ENCODE measurements around the gene NECAP2.
A peak's percentile ranks its signal among the peaks of the same experiment; 100 is the strongest.

Gene NECAP2

DNA sequence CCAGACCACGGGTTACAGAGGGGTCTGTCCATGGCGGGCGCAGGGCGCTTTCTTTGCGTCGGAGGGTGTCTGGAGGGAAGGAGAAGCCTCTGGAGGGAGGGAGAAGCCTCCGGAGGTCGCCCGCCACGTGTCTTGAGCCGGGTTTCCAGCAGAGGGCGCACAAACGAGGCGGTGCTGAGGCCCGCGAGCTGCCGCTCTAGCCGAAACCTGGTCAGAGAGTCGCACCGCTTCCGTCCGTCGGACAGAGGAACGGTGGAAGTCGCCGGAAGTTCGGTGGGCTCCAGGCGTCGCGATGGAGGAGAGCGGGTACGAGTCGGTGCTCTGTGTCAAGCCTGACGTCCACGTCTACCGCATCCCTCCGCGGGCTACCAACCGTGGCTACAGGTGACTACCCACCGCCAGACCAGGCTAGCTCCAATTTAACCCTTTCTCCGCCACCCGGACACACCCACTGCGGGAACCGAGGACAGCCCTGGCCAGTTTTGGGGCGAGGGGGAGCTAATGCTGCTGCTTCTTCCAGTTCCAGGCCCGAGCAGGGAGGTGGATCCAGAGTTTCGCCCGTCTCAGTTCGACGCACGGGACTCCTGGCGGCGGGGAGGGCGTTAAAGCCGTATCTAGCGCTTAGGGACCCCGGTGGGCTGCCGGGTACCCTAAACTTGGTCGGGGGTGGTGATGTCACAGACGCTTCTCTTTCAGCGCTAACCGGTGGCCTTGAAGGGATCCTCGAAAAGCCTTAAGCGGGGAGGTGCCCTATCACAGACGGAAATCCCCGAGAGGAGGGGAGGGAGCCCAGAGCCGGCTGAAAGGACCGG is at the start of gene NECAP2:
Gene NECAP2, plus strand, starts transcription at position 255 of the 812 bp plus-strand sequence. Its CDS starts 38 bp downstream, at position 293.
- TF ChIP-seq, protein P1, sequence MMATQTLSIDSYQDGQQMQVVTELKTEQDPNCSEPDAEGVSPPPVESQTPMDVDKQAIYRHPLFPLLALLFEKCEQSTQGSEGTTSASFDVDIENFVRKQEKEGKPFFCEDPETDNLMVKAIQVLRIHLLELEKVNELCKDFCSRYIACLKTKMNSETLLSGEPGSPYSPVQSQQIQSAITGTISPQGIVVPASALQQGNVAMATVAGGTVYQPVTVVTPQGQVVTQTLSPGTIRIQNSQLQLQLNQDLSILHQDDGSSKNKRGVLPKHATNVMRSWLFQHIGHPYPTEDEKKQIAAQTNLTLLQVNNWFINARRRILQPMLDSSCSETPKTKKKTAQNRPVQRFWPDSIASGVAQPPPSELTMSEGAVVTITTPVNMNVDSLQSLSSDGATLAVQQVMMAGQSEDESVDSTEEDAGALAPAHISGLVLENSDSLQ (IDR thresholded peaks at IDR 0.05): no peak
- TF ChIP-seq L3MBTL2 (conservative IDR thresholded peaks at IDR 0.05): peak; percentile 81
- no peak for TF ChIP-seq FOXM1 (IDR thresholded peaks at IDR 0.05; ENCODE audit: borderline replicate concordance)
- CTCF ChIA-PET: interaction anchor here (0.6 to 1.1 kb wide), 5 partner anchors 24 to 267 kb away, joined by 3 to 7 read pairs (median 3); no protein-coding TSS in a partner anchor
- POLR2A ChIA-PET: interaction anchor here (0.5 to 2.4 kb wide), 15 partner anchors 9 to 581 kb away, joined by 3 to 15 read pairs (median 4); no protein-coding TSS in a partner anchor
- DNase-seq (ENCODE audit: extremely low spot score): peak; percentile 95

DNA sequence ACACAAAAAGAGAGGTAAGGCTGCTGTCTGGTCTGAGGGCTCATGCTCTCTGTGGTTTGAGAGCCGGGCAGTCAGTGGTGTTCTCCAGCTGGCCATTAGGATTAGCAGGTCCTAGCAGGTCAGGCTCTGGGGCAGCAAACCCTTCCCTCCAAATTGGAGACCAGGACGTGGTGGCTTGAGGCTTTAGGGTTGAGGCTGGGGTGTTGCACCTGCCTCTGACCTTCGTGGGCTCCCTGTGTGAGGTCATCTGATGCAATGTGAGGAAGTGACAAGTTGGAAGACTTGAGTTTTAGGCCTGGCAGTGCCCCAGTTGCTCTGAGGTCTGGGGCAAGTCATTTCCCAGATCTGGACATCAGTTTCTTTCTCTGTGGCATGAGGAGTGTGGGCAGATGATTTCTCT is 49.1 kb upstream of the NECAP2 start:
- DNase-seq (ENCODE audit: extremely low spot score): no peak
- ChIA-PET CTCF (no interaction called here), POLR2A (interaction anchor here (0.8 kb wide), 1 partner anchor 49 kb away, joined by 4 read pairs; the partner anchor contains the start of gene NECAP2)
- TF ChIP-seq CTBP1 (IDR thresholded peaks at IDR 0.05; ENCODE audit: borderline replicate concordance) (no peak), ARNT (IDR thresholded peaks at IDR 0.05) (no peak), TARDBP (IDR thresholded peaks at IDR 0.05) (no peak), SP1 (IDR thresholded peaks at IDR 0.05) (no peak), ZNF384 (IDR thresholded peaks at IDR 0.05) (no peak), SUZ12 (IDR thresholded peaks at IDR 0.05) (no peak), BHLHE40 (IDR thresholded peaks at IDR 0.05; ENCODE audit: borderline replicate concordance) (no peak), L3MBTL2 (conservative IDR thresholded peaks at IDR 0.05) (no peak), FOXA1 (IDR thresholded peaks at IDR 0.05) (no peak), NFRKB (IDR thresholded peaks at IDR 0.05) (no peak), ELF4 (IDR thresholded peaks at IDR 0.05) (no peak), FOXM1 (IDR thresholded peaks at IDR 0.05; ENCODE audit: borderline replicate concordance) (no peak), HDGF (IDR thresholded peaks at IDR 0.05; ENCODE audit: borderline replicate concordance) (no peak), FOXK2 (IDR thresholded peaks at IDR 0.05) (no peak), LEF1 (IDR thresholded peaks at IDR 0.05; ENCODE audit: borderline replicate concordance) (no peak)
- TF ChIP-seq, protein P1 (IDR thresholded peaks at IDR 0.05): no peak

DNA sequence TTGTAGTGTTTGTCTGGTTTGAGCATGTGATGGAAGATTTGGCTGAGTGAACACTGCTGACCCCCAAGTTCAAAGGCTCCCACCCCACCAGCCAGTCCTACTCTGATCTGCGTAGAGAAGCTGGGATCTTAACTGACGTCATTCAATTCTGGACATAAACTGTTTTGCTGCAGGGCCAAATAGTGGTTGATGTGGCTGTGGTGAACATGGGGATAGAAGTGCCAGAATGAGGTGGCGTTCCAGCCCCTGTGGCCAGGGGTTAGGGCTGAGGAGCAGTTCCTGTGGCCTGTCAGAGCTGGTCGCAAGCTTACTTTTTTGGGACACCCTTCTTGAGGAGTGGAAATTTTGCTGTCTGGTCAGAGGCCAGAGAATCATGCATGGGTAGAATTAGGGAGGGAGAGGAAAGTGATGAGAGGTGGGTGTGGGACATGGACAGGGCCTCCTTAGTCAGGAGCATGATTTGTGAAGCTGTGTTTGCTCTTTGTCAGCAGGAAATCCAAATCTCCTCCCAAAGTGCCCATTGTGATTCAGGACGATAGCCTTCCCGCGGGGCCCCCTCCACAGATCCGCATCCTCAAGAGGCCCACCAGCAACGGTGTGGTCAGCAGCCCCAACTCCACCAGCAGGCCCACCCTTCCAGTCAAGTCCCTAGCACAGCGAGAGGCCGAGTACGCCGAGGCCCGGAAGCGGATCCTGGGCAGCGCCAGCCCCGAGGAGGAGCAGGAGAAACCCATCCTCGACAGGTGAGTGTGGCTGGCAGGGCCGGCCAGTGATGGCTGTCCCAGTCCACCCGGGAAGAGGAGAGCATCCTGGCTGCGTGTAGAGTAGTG is 47.6 kb upstream of the NECAP2 start:
- ChIA-PET POLR2A (no interaction called here), CTCF (no interaction called here)

DNA sequence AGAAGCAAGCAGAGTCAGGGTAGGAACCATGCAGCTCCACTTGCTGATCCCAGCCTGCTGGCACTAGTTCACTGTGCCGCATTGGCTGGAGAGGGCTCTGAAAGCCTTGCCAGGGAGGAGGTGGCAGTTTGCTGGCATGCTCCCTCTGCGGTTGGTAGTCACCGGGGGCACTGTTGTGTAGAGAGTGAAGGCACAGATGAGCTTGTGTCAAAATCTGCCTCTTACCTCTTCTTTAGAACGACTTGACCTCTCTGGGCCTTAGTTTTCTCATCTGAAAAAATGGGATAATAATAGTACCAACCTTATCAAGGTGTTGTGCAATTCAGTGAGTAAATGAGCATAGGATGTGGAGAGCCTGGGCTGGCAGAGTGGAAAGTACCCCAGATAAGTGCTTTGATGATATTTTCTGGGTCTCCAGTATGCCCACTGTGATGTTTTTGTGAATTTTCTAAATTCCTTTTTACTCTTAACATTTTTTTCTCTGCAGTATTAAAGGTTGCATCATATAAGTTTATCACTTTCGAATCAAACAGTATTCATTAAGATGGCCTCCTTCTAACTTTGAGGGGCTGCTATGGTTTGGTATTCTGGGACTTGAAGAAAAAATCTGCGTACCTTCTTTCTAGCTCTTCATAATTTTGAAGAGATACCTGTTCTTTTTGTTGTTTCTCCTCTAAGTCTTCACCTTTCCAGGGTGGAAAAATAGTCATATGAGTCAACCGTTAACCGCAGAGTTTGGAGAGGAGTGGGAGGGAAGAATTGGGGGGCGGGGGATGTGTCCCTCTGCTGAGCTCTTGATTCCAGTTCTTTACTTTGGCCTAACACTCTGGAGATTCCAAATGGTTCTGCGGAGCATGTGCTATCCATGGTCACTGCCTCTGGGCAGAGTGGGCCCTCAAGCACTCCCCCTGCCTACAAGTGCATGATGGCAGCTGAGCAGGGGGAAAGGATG is 46.7 kb upstream of the NECAP2 start:
- DNase-seq (ENCODE audit: extremely low spot score): no peak
- TF ChIP-seq, protein P1 (IDR thresholded peaks at IDR 0.05): no peak
- no peak for TF ChIP-seq NFRKB (IDR thresholded peaks at IDR 0.05)
- no peak for TF ChIP-seq TARDBP (IDR thresholded peaks at IDR 0.05)
- no peak for TF ChIP-seq ELF4 (IDR thresholded peaks at IDR 0.05)
- no peak for TF ChIP-seq BHLHE40 (IDR thresholded peaks at IDR 0.05; ENCODE audit: borderline replicate concordance)
- no peak for TF ChIP-seq CTBP1 (IDR thresholded peaks at IDR 0.05; ENCODE audit: borderline replicate concordance)
- no peak for TF ChIP-seq HDGF (IDR thresholded peaks at IDR 0.05; ENCODE audit: borderline replicate concordance)
- no peak for TF ChIP-seq L3MBTL2 (conservative IDR thresholded peaks at IDR 0.05)
- no peak for TF ChIP-seq SP1 (IDR thresholded peaks at IDR 0.05)
- TF ChIP-seq SUZ12 (IDR thresholded peaks at IDR 0.05): no peak
- no peak for TF ChIP-seq FOXA1 (IDR thresholded peaks at IDR 0.05)
- TF ChIP-seq LEF1 (IDR thresholded peaks at IDR 0.05; ENCODE audit: borderline replicate concordance): no peak
- no peak for TF ChIP-seq ARNT (IDR thresholded peaks at IDR 0.05)
- no peak for TF ChIP-seq FOXK2 (IDR thresholded peaks at IDR 0.05)
- TF ChIP-seq ZNF384 (IDR thresholded peaks at IDR 0.05): no peak
- TF ChIP-seq FOXM1 (IDR thresholded peaks at IDR 0.05; ENCODE audit: borderline replicate concordance): no peak
- ChIA-PET POLR2A (interaction anchor here (1.4 kb wide), 1 partner anchor 9 kb away, joined by 4 read pairs; no protein-coding TSS in a partner anchor), CTCF (no interaction called here)

More for the DNA sequence above, 47.6 kb upstream of the NECAP2 start:
- TF ChIP-seq LEF1 (IDR thresholded peaks at IDR 0.05; ENCODE audit: borderline replicate concordance): no peak
- TF ChIP-seq ELF4 (IDR thresholded peaks at IDR 0.05): no peak
- no peak for TF ChIP-seq NFRKB (IDR thresholded peaks at IDR 0.05)
- no peak for TF ChIP-seq CTBP1 (IDR thresholded peaks at IDR 0.05; ENCODE audit: borderline replicate concordance)
- TF ChIP-seq TARDBP (IDR thresholded peaks at IDR 0.05): no peak
- TF ChIP-seq ZNF384 (IDR thresholded peaks at IDR 0.05): no peak
- no peak for TF ChIP-seq L3MBTL2 (conservative IDR thresholded peaks at IDR 0.05)
- no peak for TF ChIP-seq ARNT (IDR thresholded peaks at IDR 0.05)
- TF ChIP-seq SP1 (IDR thresholded peaks at IDR 0.05): no peak
- TF ChIP-seq FOXM1 (IDR thresholded peaks at IDR 0.05; ENCODE audit: borderline replicate concordance): no peak
- no peak for TF ChIP-seq BHLHE40 (IDR thresholded peaks at IDR 0.05; ENCODE audit: borderline replicate concordance)
- no peak for TF ChIP-seq FOXA1 (IDR thresholded peaks at IDR 0.05)
- TF ChIP-seq, protein P1 (IDR thresholded peaks at IDR 0.05): no peak
- no peak for TF ChIP-seq FOXK2 (IDR thresholded peaks at IDR 0.05)
- no peak for TF ChIP-seq HDGF (IDR thresholded peaks at IDR 0.05; ENCODE audit: borderline replicate concordance)
- TF ChIP-seq SUZ12 (IDR thresholded peaks at IDR 0.05): no peak
- DNase-seq (ENCODE audit: extremely low spot score): no peak
